Mesothelial cell of epicardium (in vitro differentiated cells): Measurements from ENCODE around the gene PPM1N. TPM values are rescaled to one million over a fixed set of nuclear protein-coding genes. Genes with fewer than 3 reads are reported as not detected.
A peak's percentile ranks its signal among the peaks of the same experiment; 100 is the strongest.

Experiments used
- DNase-seq, 2 experiments: peaks; one replicate each; pipeline ENCODE4 v3.0.0; 2021; ENCODE audit warnings: low spot score in 2 of 2; ENCODE audit not compliant: unreplicated experiment in 2 of 2
- H3K27ac Mint-ChIP-seq: 2 replicates; pipeline ENCODE4 v1.8.0; 2021; ENCODE audit warnings: mixed read lengths
- H3K27me3 Mint-ChIP-seq: 2 replicates; pipeline ENCODE4 v1.8.0; 2021; ENCODE audit warnings: low read depth, mixed read lengths
- H3K36me3 Mint-ChIP-seq: 2 replicates; pipeline ENCODE4 v1.8.0; 2021; ENCODE audit warnings: mixed read lengths
- H3K4me1 Mint-ChIP-seq: 2 replicates; pipeline ENCODE4 v1.8.0; 2021; ENCODE audit warnings: mixed read lengths
- H3K4me3 Mint-ChIP-seq: 2 replicates; pipeline ENCODE4 v1.8.0; 2021; ENCODE audit warnings: mild to moderate bottlenecking, moderate library complexity, mixed read lengths
- H3K9me3 Mint-ChIP-seq: 2 replicates; pipeline ENCODE4 v1.8.0; 2021; ENCODE audit warnings: mixed read lengths
- total RNA-seq: library from RNA; stranded (reverse); gene quantifications from 3 replicates; pipeline ENCODE4 v1.2.1, GENCODE V29; 2021
- TF ChIP-seq, protein P1 (sequence below): fragments of 200-600 bp; sonication (generic); IDR thresholded peaks from one replicate; pipeline ENCODE4 v1.5.0; 2021; ENCODE audit warnings: antibody characterized with exemption; ENCODE audit not compliant: unreplicated experiment

The PPM1N gene
- total RNA-seq, 1 donor from 2014 or later: 0.60 TPM

DNA sequence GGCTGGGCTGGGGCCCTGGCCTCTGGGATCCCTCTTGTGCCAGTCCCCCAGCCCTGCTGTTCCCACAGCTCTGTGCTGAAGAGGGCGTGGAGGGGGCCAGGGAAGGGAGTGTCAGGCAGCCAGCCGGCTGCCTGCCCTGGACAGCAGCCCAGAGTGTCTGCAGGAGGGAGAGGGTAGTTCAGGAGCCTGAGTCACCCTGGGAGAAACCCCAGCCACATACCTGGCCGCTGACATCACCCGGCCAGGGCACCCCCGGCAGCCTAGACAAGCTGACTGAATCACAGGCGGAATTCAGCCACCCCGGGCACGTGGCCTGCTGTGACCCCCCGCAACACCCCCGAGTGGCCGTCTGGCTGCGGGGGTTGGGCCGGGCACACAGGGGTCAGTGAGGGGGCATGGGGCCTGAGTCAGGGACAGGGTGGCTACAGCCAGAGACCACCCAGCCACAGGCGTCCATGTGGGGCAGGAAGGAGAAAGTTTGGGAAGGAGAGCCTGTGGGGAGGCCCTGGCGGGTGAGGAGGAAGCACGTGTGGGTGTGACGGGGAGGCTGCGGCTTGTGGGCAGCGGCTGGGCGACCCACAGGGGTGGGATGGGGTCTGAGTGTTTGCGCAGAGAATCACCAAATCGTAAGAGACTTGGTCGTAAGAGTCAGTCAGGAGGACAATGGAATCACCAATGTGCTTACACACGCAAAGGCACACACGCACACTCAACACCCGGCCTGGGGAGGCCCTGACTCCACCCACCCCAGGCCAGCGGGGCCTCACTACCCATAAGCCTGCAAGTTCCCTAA is 42.3 kb upstream of the PPM1N start:
- Mint-ChIP-seq H3K27ac (peak overlapping the region; percentile 99), H3K9me3 (no peaks in the 10 kb centered on the region), H3K27me3 (no peaks in the 10 kb centered on the region), H3K4me1 (peaks cover 36% of the 10 kb centered on the region), H3K36me3 (no peaks in the 10 kb centered on the region), H3K4me3 (peak overlapping the region; percentile 42)
- peak; percentile 80 to 90 for DNase-seq
- TF ChIP-seq, protein P1, sequence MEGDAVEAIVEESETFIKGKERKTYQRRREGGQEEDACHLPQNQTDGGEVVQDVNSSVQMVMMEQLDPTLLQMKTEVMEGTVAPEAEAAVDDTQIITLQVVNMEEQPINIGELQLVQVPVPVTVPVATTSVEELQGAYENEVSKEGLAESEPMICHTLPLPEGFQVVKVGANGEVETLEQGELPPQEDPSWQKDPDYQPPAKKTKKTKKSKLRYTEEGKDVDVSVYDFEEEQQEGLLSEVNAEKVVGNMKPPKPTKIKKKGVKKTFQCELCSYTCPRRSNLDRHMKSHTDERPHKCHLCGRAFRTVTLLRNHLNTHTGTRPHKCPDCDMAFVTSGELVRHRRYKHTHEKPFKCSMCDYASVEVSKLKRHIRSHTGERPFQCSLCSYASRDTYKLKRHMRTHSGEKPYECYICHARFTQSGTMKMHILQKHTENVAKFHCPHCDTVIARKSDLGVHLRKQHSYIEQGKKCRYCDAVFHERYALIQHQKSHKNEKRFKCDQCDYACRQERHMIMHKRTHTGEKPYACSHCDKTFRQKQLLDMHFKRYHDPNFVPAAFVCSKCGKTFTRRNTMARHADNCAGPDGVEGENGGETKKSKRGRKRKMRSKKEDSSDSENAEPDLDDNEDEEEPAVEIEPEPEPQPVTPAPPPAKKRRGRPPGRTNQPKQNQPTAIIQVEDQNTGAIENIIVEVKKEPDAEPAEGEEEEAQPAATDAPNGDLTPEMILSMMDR: no peak

DNA sequence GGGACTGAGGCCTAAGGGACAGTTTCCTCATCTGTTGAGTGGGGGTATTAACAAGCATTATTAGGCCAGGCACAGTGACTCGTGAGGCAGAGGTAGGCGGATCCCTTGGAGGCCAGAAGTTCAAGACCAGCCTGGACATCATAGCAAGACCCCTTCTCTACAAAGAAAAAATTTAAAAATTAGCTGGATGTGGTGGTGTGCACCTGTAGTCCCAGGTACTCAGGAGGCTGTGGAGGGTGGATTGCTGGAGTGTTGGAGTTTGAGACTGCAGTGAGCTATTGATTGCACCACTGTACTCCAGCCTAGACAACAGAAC is 41.8 kb upstream of the PPM1N start:
- DNase-seq: no peak
- no peaks in the 10 kb centered on the region for H3K27me3 Mint-ChIP-seq
- H3K36me3 Mint-ChIP-seq: no peaks in the 10 kb centered on the region
- peak overlapping the region; percentile 99 for H3K27ac Mint-ChIP-seq
- TF ChIP-seq, protein P1: no peak
- H3K4me1 Mint-ChIP-seq: peaks cover 32% of the 10 kb centered on the region
- no peak overlapping the region for H3K4me3 Mint-ChIP-seq
- H3K9me3 Mint-ChIP-seq: no peaks in the 10 kb centered on the region

DNA sequence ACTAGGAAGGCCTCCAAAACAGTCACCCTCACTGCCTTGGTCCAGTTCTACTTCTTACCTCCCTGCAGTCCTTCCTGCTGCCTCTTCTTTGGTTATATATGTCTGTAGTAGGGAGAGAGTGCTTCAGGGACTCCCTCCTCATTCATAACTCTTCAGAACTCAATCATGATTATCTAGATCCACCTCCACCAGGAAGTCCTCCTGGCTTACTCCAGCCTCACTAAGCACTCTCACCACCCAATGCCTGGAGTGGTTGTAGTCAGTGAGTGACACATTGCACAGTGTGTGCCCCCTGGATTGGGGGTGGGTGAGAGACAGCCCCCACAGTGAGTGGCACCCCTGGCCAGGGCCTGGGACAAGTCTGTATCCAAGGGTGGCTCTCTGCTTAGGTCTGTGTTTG is 40.5 kb upstream of the PPM1N start:
- Mint-ChIP-seq H3K36me3 (no peaks in the 10 kb centered on the region), H3K4me3 (no peak overlapping the region), H3K27ac (peak overlapping the region; percentile 69), H3K27me3 (no peaks in the 10 kb centered on the region), H3K9me3 (no peaks in the 10 kb centered on the region), H3K4me1 (peaks cover 26% of the 10 kb centered on the region)
- DNase-seq: no peak
- TF ChIP-seq, protein P1: no peak

DNA sequence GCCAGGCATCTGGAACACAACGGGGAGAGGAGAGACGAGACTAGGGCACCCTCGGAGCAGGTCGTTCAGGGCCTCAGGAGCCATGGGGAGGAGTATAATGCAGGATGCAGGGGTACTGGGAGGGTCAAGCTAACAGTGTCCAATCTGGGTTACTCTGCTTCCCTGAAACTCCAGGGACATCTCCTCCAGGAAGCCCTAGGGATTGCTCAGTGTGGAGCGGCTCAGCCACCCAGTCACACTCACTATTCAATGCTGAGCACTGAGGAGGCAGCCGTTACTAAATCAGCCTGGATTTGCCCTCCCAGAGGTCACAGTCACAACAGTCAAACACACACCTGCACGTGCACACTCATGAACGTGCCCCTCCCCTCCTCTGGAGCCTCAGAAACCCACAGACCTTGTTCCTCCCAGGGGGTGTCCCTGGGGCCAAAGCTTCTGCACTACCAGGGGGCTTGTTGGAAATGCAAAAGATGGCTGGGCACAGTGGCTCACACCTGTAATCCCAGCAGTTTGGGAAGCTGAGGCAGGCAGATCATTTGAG is 37.4 kb upstream of the PPM1N start:
- Mint-ChIP-seq H3K27me3 (no peaks in the 10 kb centered on the region), H3K36me3 (no peaks in the 10 kb centered on the region), H3K4me1 (peaks cover 7% of the 10 kb centered on the region), H3K27ac (no peak overlapping the region), H3K9me3 (no peaks in the 10 kb centered on the region), H3K4me3 (no peak overlapping the region)
- TF ChIP-seq, protein P1: no peak
- DNase-seq: no peak

DNA sequence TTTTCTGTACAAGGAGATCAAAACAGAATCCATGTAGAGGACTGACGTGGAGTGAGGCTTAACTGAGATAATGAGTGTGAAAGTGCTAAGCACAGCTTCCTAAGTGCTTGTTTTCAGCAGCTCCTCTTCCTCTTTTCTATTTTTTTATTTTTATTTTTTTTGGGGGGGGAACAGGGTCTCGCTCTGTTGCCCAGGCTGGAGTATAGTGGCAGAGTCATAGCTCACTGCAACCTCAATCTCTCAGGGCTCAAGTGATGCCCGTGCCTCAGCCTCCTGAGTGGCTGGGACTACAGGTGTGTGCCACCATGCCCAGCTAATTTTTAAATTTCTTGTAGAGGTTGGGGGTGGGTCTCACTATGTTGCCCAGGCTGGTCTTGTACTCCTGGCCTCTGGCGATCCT is 36.1 kb upstream of the PPM1N start:
- Mint-ChIP-seq H3K27me3 (no peaks in the 10 kb centered on the region), H3K9me3 (no peaks in the 10 kb centered on the region), H3K27ac (no peak overlapping the region), H3K36me3 (no peaks in the 10 kb centered on the region), H3K4me3 (no peak overlapping the region), H3K4me1 (peaks cover 3% of the 10 kb centered on the region)
- TF ChIP-seq, protein P1: no peak
- no peak for DNase-seq
